H1 (cell line): ENCODE results near the gene CTIF.

Experiments used
- CTCF ChIP-seq, 3 experiments: IDR thresholded peaks; 1 replicate in 2 of 3; 2 replicates in 1 of 3; pipeline versions ENCODE4 v1.5.1 to v1.6.1; 2011; ENCODE audit warnings: low read length in 3 of 3, mild to moderate bottlenecking in 3 of 3, inconsistent platforms in 2 of 3, low read depth in 1 of 3, moderate library complexity in 1 of 3; ENCODE audit not compliant: insufficient read depth in 1 of 3; ENCODE audit errors: control extremely low read depth in 1 of 3
- EP300 ChIP-seq, 2 experiments: IDR thresholded peaks; 1 replicate in 1 of 2; 2 replicates in 1 of 2; pipeline ENCODE4 v1.6.1; 2011 to 2012; ENCODE audit warnings: low read depth in 2 of 2, low read length in 2 of 2, mild to moderate bottlenecking in 2 of 2, borderline replicate concordance in 1 of 2, inconsistent platforms in 1 of 2, moderate library complexity in 1 of 2
- EZH2 ChIP-seq: fragments of 200-600 bp; sonication (generic); IDR thresholded peaks from 2 replicates; pipeline ENCODE4 v1.7.1; 2012; ENCODE audit warnings: low read depth, mild to moderate bottlenecking, moderate library complexity, low read length, inconsistent platforms; ENCODE audit not compliant: severe bottlenecking
- POLR2A ChIP-seq, 2 experiments: IDR thresholded peaks; 1 replicate in 1 of 2; 2 replicates in 1 of 2; pipeline ENCODE4 v1.6.1; 2011; ENCODE audit warnings: low read depth in 2 of 2, low read length in 2 of 2, mild to moderate bottlenecking in 2 of 2; ENCODE audit errors: control extremely low read depth in 1 of 2
- RBBP5 ChIP-seq: IDR thresholded peaks from 2 replicates; pipeline ENCODE4 v1.7.1; 2012; ENCODE audit warnings: low read depth, mild to moderate bottlenecking, inconsistent platforms, low read length, moderate library complexity, borderline replicate concordance
- RXRA ChIP-seq: IDR thresholded peaks from 2 replicates; pipeline ENCODE4 v1.6.1; 2011; ENCODE audit warnings: low read depth, mild to moderate bottlenecking, low read length, moderate library complexity; ENCODE audit not compliant: insufficient read depth
- SRF ChIP-seq: IDR thresholded peaks from 2 replicates; pipeline ENCODE4 v1.6.1; 2011; ENCODE audit warnings: mild to moderate bottlenecking, low read depth, low read length, moderate library complexity
- TCF12 ChIP-seq: IDR thresholded peaks from 2 replicates; pipeline ENCODE4 v1.6.1; 2011; ENCODE audit warnings: low read depth, mild to moderate bottlenecking, low read length
- TEAD4 ChIP-seq: IDR thresholded peaks from 2 replicates; pipeline ENCODE4 v1.6.1; 2012; ENCODE audit warnings: low read depth, low read length, inconsistent platforms, mixed read lengths
- TF ChIP-seq, protein P1 (sequence below): IDR thresholded peaks from 2 replicates; pipeline ENCODE4 v1.6.1; 2011; ENCODE audit warnings: low read length, improper control_type of control experiment
- TF ChIP-seq, protein P2 (sequence below): IDR thresholded peaks from 2 replicates; pipeline ENCODE4 v1.6.1; 2012; ENCODE audit warnings: low read length, inconsistent platforms

GRCh38 chr18:48844271-48844670 is 305.4 kb downstream of the CTIF start:
- no peak for TF ChIP-seq EP300 (IDR thresholded peaks at IDR 0.05; ENCODE audit: borderline replicate concordance in 1 of 2, low read depth in 2 of 2, low read length in 2 of 2)
- no peak for TF ChIP-seq RXRA
- no peak for TF ChIP-seq POLR2A (IDR thresholded peaks at IDR 0.05; ENCODE audit: control extremely low read depth in 1 of 2, low read depth in 2 of 2, low read length in 2 of 2)
- no peak for TF ChIP-seq CTCF (IDR thresholded peaks at IDR 0.05; ENCODE audit: control extremely low read depth in 1 of 3, insufficient read depth in 1 of 3, low read depth in 1 of 3, low read length in 3 of 3)
- no peak for TF ChIP-seq RBBP5
- no peak for TF ChIP-seq TEAD4
- TF ChIP-seq, protein P1, sequence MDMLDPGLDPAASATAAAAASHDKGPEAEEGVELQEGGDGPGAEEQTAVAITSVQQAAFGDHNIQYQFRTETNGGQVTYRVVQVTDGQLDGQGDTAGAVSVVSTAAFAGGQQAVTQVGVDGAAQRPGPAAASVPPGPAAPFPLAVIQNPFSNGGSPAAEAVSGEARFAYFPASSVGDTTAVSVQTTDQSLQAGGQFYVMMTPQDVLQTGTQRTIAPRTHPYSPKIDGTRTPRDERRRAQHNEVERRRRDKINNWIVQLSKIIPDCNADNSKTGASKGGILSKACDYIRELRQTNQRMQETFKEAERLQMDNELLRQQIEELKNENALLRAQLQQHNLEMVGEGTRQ = no peak
- TF ChIP-seq TCF12 = no peak
- no peak for TF ChIP-seq EZH2
- no peak for TF ChIP-seq SRF
- TF ChIP-seq, protein P2, sequence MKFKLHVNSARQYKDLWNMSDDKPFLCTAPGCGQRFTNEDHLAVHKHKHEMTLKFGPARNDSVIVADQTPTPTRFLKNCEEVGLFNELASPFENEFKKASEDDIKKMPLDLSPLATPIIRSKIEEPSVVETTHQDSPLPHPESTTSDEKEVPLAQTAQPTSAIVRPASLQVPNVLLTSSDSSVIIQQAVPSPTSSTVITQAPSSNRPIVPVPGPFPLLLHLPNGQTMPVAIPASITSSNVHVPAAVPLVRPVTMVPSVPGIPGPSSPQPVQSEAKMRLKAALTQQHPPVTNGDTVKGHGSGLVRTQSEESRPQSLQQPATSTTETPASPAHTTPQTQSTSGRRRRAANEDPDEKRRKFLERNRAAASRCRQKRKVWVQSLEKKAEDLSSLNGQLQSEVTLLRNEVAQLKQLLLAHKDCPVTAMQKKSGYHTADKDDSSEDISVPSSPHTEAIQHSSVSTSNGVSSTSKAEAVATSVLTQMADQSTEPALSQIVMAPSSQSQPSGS = no peak
